HG02763 (cell line): ENCODE measurements around the gene LAMA4.

Experiments
- ATAC-seq: cut with Tn5 transposase; IDR thresholded peaks from one replicate; pipeline ENCODE4 v1.9.1; 2021; ENCODE audit warnings: mild to moderate bottlenecking, moderate library complexity; ENCODE audit not compliant: unreplicated experiment

LAMA4 gene

GRCh38 chr6:112100561-112100960 lies 153.8 kb downstream of the LAMA4 start:
- no peak for ATAC-seq

DNA sequence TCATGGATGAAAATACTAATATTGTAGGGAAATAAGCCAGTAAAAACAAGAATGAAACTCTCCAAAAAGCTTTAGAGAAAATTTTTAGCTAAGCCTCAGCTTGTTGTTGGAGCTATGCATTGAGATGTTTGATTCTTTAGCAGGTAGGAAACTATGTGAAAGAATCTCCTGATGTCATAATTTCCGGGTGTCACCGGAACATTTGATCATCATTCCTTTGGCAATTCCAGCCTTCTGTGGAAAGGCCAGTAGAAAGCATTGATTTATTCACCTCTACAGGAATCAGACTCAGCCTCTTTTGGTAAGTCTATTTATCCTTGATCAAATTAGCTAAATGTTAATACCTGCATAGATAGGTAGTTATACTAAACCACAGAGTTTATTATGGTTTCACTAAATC lies 157.5 kb downstream of the LAMA4 start:
- ATAC-seq = no peak

- no peak for ATAC-seq
Measured at GRCh38 chr6:112087916-112088315, 166.5 kb downstream of the LAMA4 start.

- peak; percentile 99 for ATAC-seq
Measured at GRCh38 chr6:112087136-112087911, 167.0 kb downstream of the LAMA4 start, which contains the start of the genes FAM229B and TUBE1. TSS of gene FAM229B (plus strand) at chr6:112087591. CDS start at chr6:112099284, 11,693 bp downstream. TSS of gene TUBE1 (minus strand) at chr6:112087482. CDS start at chr6:112087434, 48 bp downstream.

DNA sequence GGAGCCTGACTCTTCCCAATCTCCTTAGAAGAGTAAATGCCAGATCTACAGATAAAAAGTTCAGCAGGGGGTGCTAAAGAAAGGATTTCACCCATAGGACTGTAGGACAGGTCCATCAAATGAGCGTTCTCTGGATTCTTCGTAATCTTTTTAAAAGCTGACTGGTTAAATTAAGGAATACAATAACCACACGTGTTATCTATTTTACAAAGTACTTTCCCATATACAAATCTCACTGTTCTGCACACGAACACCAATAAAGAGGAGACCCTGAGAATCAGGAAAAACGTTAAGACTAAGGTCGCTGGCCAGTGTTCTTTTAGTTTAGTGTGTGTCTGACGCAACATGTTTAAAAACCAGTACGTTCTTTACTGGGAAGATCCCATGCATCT lies 167.6 kb downstream of the LAMA4 start:
- peak; percentile 25 for ATAC-seq

DNA sequence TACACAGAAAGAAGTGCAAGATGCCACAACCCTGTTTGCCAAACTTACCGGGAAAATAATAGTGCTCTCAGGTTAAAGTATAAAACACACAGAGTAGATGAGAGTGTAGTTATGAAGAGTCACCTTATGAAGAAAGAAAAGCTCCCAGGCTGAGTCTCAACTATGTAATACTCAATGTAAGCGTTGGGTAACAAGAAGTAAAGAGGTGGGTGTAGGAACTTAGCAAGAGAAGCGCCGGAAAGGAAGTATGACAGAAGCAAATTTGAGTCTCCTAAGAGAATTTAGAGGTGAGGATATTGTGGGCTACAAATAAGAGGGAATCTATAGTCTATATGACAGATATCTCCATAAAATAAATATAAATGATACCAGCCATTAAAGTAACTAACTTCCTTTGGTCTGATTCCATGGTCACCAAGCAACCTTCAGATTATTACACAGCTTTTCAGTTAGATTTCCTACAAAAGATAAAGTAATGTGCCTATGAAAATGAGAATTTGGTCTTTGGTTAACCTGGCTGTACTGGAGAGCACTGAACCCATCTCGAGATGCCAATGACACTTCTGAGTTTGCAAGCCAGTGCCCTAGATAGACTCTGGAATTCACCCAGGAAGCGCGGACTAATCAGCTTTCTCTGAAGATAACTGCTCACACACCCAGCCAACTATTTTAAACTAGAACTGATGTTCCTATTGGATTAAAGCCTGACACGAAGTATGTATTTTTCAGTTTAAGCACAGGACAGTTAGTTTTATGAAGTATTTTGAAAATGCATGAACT lies 168.9 kb downstream of the LAMA4 start:
- ATAC-seq = no peak

GRCh38 chr6:112081569-112081968 lies 172.8 kb downstream of the LAMA4 start:
- no peak for ATAC-seq

- no peak for ATAC-seq
Measured at GRCh38 chr6:112066606-112067005, 187.8 kb downstream of the LAMA4 start.

GRCh38 chr6:112065426-112065986 lies 188.9 kb downstream of the LAMA4 start:
- ATAC-seq = no peak

GRCh38 chr6:112062966-112063365 lies 191.4 kb downstream of the LAMA4 start:
- no peak for ATAC-seq

GRCh38 chr6:112061605-112062004 lies 192.8 kb downstream of the LAMA4 start:
- ATAC-seq = no peak
